ENCODE data around the gene ABCD2. TPM values are rescaled to one million over a fixed set of nuclear protein-coding genes. Genes with fewer than 3 reads are reported as not detected.

The ABCD2 gene
- total RNA-seq, 1 experiment from 2014 or later, result not detected

DNA sequence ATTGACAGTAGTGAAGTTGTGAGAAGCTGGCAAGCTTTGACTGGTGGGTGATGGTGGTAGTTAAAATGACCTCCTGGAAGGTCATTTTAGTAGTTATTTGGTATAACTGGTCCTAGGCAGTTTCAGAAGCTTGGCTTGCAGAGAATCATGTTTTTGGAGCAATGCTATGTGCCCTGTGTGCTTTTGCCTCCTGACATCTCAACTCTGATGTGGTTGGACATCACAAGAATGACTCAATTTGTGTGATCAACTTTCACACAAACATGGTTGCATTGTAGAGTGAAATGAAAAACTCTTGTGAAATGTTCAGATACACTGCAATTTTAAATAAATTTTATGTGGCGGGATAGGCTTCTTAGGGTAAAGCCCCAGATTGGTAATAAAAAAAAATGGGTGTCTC is 8.3 kb upstream of the ABCD2 start:
- H3K23ac ChIP-seq (ENCODE audit: insufficient read length, low read depth, low read length), result no peak overlapping the region
- no peaks in the 10 kb centered on the region for H4K20me1 ChIP-seq (ENCODE audit: control insufficient read depth, insufficient read depth, insufficient read length)
- H3K4me1 Mint-ChIP-seq, result peaks cover 6% of the 10 kb centered on the region in 2 experiments; a peak in 3 of 4 replicates
- H3K27me3 Mint-ChIP-seq (ENCODE audit: low read depth), result no peaks in the 10 kb centered on the region
- TF ChIP-seq CTCF (conservative IDR thresholded peaks at IDR 0.05), result no peak
- no peak overlapping the region for H2BK20ac ChIP-seq (ENCODE audit: low read depth, low read length, poor library complexity, severe bottlenecking)
- no peaks in the 10 kb centered on the region for H3K79me2 ChIP-seq (ENCODE audit: insufficient read depth, low read length)
- H3K4me2 ChIP-seq (ENCODE audit: insufficient read depth, insufficient read length, low read length), result no peak overlapping the region
- H3K27ac ChIP-seq (ENCODE audit: insufficient read length, low read depth, low read length), result no peak overlapping the region
- H4K5ac ChIP-seq (ENCODE audit: insufficient read length, low read depth, low read length), result no peak overlapping the region
- H3K79me1 ChIP-seq (ENCODE audit: insufficient read depth, low read depth, low read length, poor library complexity, severe bottlenecking), result no peaks in the 10 kb centered on the region
- no peak overlapping the region for H3K18ac ChIP-seq (ENCODE audit: insufficient read length, low read depth, low read length)
- no peak overlapping the region for H3K9ac ChIP-seq (ENCODE audit: extremely low read depth, insufficient read length, low read length)
- no peaks in the 10 kb centered on the region for H3K36me3 Mint-ChIP-seq (ENCODE audit: insufficient read depth in 1 of 3, low read depth in 3 of 3)
- no peaks in the 10 kb centered on the region for H3K23me2 ChIP-seq (ENCODE audit: insufficient read length, low read depth, low read length, poor library complexity, severe bottlenecking)
- no peak overlapping the region for H3K27ac Mint-ChIP-seq
- no peak overlapping the region for H3K14ac ChIP-seq (ENCODE audit: insufficient read depth, low read length)
- H3K9me3 ChIP-seq (ENCODE audit: control insufficient read depth, low read depth, low read length), result no peaks in the 10 kb centered on the region
- no peak overlapping the region for H2BK5ac ChIP-seq (ENCODE audit: insufficient read length, low read length)
- no peaks in the 10 kb centered on the region for H3K27me3 ChIP-seq (ENCODE audit: insufficient read depth, low read length)
- H3T11ph ChIP-seq (ENCODE audit: low read length), result no peak overlapping the region
- WGBS (ENCODE audit: extremely low coverage, insufficient read length, low lambda C conversion rate), result no CpG with 5 or more reads among the region's 1 CpG
- H3K56ac ChIP-seq (ENCODE audit: insufficient read length, low read depth, low read length), result no peak overlapping the region
- H3K4ac ChIP-seq (ENCODE audit: low read depth, low read length), result no peak overlapping the region
- no peak overlapping the region for H4K8ac ChIP-seq (replicated peaks; ENCODE audit: insufficient read length, low read depth, low read length)
- no peak overlapping the region for H2BK120ac ChIP-seq (ENCODE audit: low read depth, low read length, poor library complexity, severe bottlenecking)
- H4K91ac ChIP-seq (ENCODE audit: insufficient read length, low read depth, low read length), result no peak overlapping the region
- H2AK5ac ChIP-seq (ENCODE audit: insufficient read length, low read length), result no peak overlapping the region
- H3K9me3 Mint-ChIP-seq, result no peaks in the 10 kb centered on the region; a peak in 1 of 5 replicates
- no peaks in the 10 kb centered on the region for H3K4me1 ChIP-seq (ENCODE audit: insufficient read depth, low read length)
- no peak overlapping the region for H2AFZ ChIP-seq (ENCODE audit: low read length)
- no peak overlapping the region for H2BK15ac ChIP-seq (ENCODE audit: low read depth, low read length)
- H3K4me3 Mint-ChIP-seq, result no peak overlapping the region
- no peak for DNase-seq
- H2BK12ac ChIP-seq (ENCODE audit: insufficient read length, low read depth, low read length), result no peak overlapping the region

Measured in H9 (cell line).